Mesendoderm (in vitro differentiated cells): ENCODE results near the gene MED16.

Source experiments
- DNase-seq: peaks from one replicate; pipeline ENCODE4 v3.0.0; 2013
- H2AK5ac ChIP-seq: 2 replicates; pipeline ENCODE4 v1.6.1; 2013; ENCODE audit warnings: low read length, inconsistent platforms
- H2BK120ac ChIP-seq: 2 replicates; pipeline ENCODE4 v1.6.1; 2013; ENCODE audit warnings: low read depth, mild to moderate bottlenecking, low read length, moderate library complexity, mixed read lengths
- H2BK15ac ChIP-seq: replicated peaks from 2 replicates; pipeline ENCODE4 v1.6.1; 2013; ENCODE audit warnings: low read depth, mild to moderate bottlenecking, moderate library complexity
- H2BK5ac ChIP-seq: 2 replicates; pipeline ENCODE4 v1.6.1; 2013; ENCODE audit warnings: low read length, inconsistent platforms
- H3K18ac ChIP-seq: 2 replicates; pipeline ENCODE4 v1.6.1; 2013; ENCODE audit warnings: mild to moderate bottlenecking, low read length, mixed read lengths
- H3K23ac ChIP-seq: one replicate; pipeline ENCODE4 v1.6.1; 2013; ENCODE audit warnings: low read length
- H3K27ac ChIP-seq: 2 replicates; pipeline ENCODE4 v1.5.1; 2013; ENCODE audit warnings: low read depth, mild to moderate bottlenecking, inconsistent platforms, low read length, moderate library complexity
- H3K27me3 ChIP-seq: 2 replicates; pipeline ENCODE4 v1.6.1; 2013; ENCODE audit warnings: low read length, control low read depth, mild to moderate bottlenecking, inconsistent platforms; ENCODE audit not compliant: insufficient read depth, poor library complexity
- H3K36me3 ChIP-seq: 2 replicates; pipeline ENCODE4 v1.6.1; 2013; ENCODE audit warnings: low read length, inconsistent platforms; ENCODE audit not compliant: control insufficient read depth, insufficient read depth
- H3K4ac ChIP-seq: one replicate; pipeline ENCODE4 v1.6.1; 2013; ENCODE audit warnings: low read depth, mild to moderate bottlenecking, low read length, moderate library complexity
- H3K4me1 ChIP-seq: 2 replicates; pipeline ENCODE4 v1.6.1; 2013; ENCODE audit warnings: low read depth, low read length, inconsistent platforms; ENCODE audit not compliant: control insufficient read depth
- H3K4me2 ChIP-seq: 2 replicates; pipeline ENCODE4 v1.6.1; 2013; ENCODE audit warnings: low read length
- H3K4me3 ChIP-seq: 2 replicates; pipeline ENCODE4 v1.5.1; 2013; ENCODE audit warnings: mild to moderate bottlenecking, low read length
- H3K56ac ChIP-seq: one replicate; pipeline ENCODE4 v1.6.1; 2013; ENCODE audit warnings: low read length
- H3K79me1 ChIP-seq: 2 replicates; pipeline ENCODE4 v1.6.1; 2013; ENCODE audit warnings: low read length, inconsistent platforms
- H3K79me2 ChIP-seq: 2 replicates; pipeline ENCODE4 v1.6.1; 2013; ENCODE audit warnings: mild to moderate bottlenecking, low read length; ENCODE audit not compliant: control insufficient read depth, insufficient read depth
- H3K9ac ChIP-seq: 2 replicates; pipeline ENCODE4 v1.6.1; 2013; ENCODE audit warnings: low read length, inconsistent platforms
- H4K5ac ChIP-seq: one replicate; pipeline ENCODE4 v1.6.1; 2013; ENCODE audit warnings: low read length
- H4K8ac ChIP-seq: one replicate; pipeline ENCODE4 v1.6.1; 2013; ENCODE audit warnings: low read depth, mild to moderate bottlenecking, control low read depth, low read length, moderate library complexity
- WGBS: extraction: QIAGEN DNeasy Blood & Tissue Kit; methylation state at CpG from one replicate; pipeline ENCODE4 v1.1.7; 2013; ENCODE audit warnings: low lambda C conversion rate, missing lambda C conversion rate; ENCODE audit not compliant: insufficient coverage; ENCODE audit errors: extremely low coverage; 5-methylcytosine and 5-hydroxymethylcytosine counted together

Gene MED16

GRCh38 chr19:890831-891230, 2.2 kb downstream of the MED16 start:
- H3K4me3 ChIP-seq: no peak overlapping the region
- H3K4me2 ChIP-seq: no peak overlapping the region
- H3K36me3 ChIP-seq: peaks cover 1% of the 10 kb centered on the region

GRCh38 chr19:889662-890295, 3.2 kb downstream of the MED16 start:
- H3K36me3 ChIP-seq: peaks cover 2% of the 10 kb centered on the region
- WGBS: no CpG with 5 or more reads among the region's 26 CpGs

More at GRCh38 chr19:890831-891230, 2.2 kb downstream of the MED16 start:
- Histone ChIP-seq H3K27me3 (no peaks in the 10 kb centered on the region), H2BK120ac (no peak overlapping the region), H3K23ac (no peak overlapping the region), H3K9ac (no peak overlapping the region), H3K79me1 (no peaks in the 10 kb centered on the region), H3K79me2 (peaks cover 3% of the 10 kb centered on the region), H4K8ac (no peak overlapping the region), H2AK5ac (no peak overlapping the region), H3K4ac (no peak overlapping the region), H2BK15ac (no peak overlapping the region), H3K56ac (no peak overlapping the region), H3K27ac (no peak overlapping the region), H3K4me1 (no peaks in the 10 kb centered on the region), H4K5ac (no peak overlapping the region), H2BK5ac (no peak overlapping the region), H3K18ac (no peak overlapping the region)
- no peak for DNase-seq
- WGBS: no CpG with 5 or more reads among the region's 18 CpGs

GRCh38 chr19:888581-889385, 4.2 kb downstream of the MED16 start:
- Histone ChIP-seq H3K79me2 (peaks cover 3% of the 10 kb centered on the region), H3K4me3 (no peak overlapping the region), H3K27me3 (no peaks in the 10 kb centered on the region), H2BK5ac (no peak overlapping the region), H3K4ac (no peak overlapping the region), H3K27ac (no peak overlapping the region), H3K4me1 (no peaks in the 10 kb centered on the region), H2AK5ac (no peak overlapping the region), H2BK120ac (no peak overlapping the region), H3K56ac (no peak overlapping the region), H3K9ac (no peak overlapping the region), H3K18ac (no peak overlapping the region), H3K36me3 (peaks cover 2% of the 10 kb centered on the region), H3K4me2 (no peak overlapping the region), H3K79me1 (no peaks in the 10 kb centered on the region), H3K23ac (no peak overlapping the region), H4K8ac (no peak overlapping the region), H4K5ac (no peak overlapping the region), H2BK15ac (no peak overlapping the region)
- no peak for DNase-seq
- WGBS: no CpG with 5 or more reads among the region's 30 CpGs

More at GRCh38 chr19:889662-890295, 3.2 kb downstream of the MED16 start:
- H3K23ac ChIP-seq: no peak overlapping the region
- no peak overlapping the region for H4K5ac ChIP-seq
- no peak overlapping the region for H3K4ac ChIP-seq
- H2BK15ac ChIP-seq: no peak overlapping the region
- H2BK5ac ChIP-seq: no peak overlapping the region
- no peak overlapping the region for H3K56ac ChIP-seq
- no peak overlapping the region for H3K4me3 ChIP-seq
- DNase-seq: no peak
- H3K79me1 ChIP-seq: no peaks in the 10 kb centered on the region
- no peak overlapping the region for H3K18ac ChIP-seq
- no peak overlapping the region for H2BK120ac ChIP-seq
- no peaks in the 10 kb centered on the region for H3K27me3 ChIP-seq
- H4K8ac ChIP-seq: no peak overlapping the region
- H3K4me2 ChIP-seq: no peak overlapping the region
- no peak overlapping the region for H3K27ac ChIP-seq
- no peaks in the 10 kb centered on the region for H3K4me1 ChIP-seq
- H2AK5ac ChIP-seq: no peak overlapping the region
- peaks cover 3% of the 10 kb centered on the region for H3K79me2 ChIP-seq
- no peak overlapping the region for H3K9ac ChIP-seq

- DNase-seq: no peak
These were observed 5.4 kb downstream of the MED16 start for GRCh38 chr19:887599-887998.

GRCh38 chr19:887072-887471, 5.9 kb downstream of the MED16 start:
- H3K79me2 ChIP-seq: peaks cover under 1% of the 10 kb centered on the region
- H4K8ac ChIP-seq: no peak overlapping the region
- no peak overlapping the region for H3K9ac ChIP-seq
- WGBS: no CpG with 5 or more reads among the region's 16 CpGs
- no peak overlapping the region for H3K23ac ChIP-seq
- peak; percentile 65 for DNase-seq
- no peak overlapping the region for H2BK15ac ChIP-seq
- H3K4ac ChIP-seq: no peak overlapping the region
- no peak overlapping the region for H2BK5ac ChIP-seq
- H3K79me1 ChIP-seq: no peaks in the 10 kb centered on the region
- H3K4me3 ChIP-seq: no peak overlapping the region
- H2BK120ac ChIP-seq: no peak overlapping the region
- H3K36me3 ChIP-seq: peaks cover 2% of the 10 kb centered on the region
- H3K56ac ChIP-seq: no peak overlapping the region
- H3K4me2 ChIP-seq: no peak overlapping the region
- H2AK5ac ChIP-seq: no peak overlapping the region
- H3K27ac ChIP-seq: no peak overlapping the region
- no peaks in the 10 kb centered on the region for H3K27me3 ChIP-seq
- no peak overlapping the region for H3K18ac ChIP-seq
- no peak overlapping the region for H4K5ac ChIP-seq
- H3K4me1 ChIP-seq: no peaks in the 10 kb centered on the region

More at GRCh38 chr19:887599-887998, 5.4 kb downstream of the MED16 start:
- Histone ChIP-seq H3K27me3 (no peaks in the 10 kb centered on the region), H3K36me3 (peaks cover 2% of the 10 kb centered on the region), H2BK120ac (no peak overlapping the region), H3K4me2 (no peak overlapping the region), H3K4me3 (no peak overlapping the region), H4K5ac (no peak overlapping the region), H3K9ac (no peak overlapping the region), H2AK5ac (no peak overlapping the region), H3K18ac (no peak overlapping the region), H2BK15ac (no peak overlapping the region), H3K27ac (no peak overlapping the region), H3K79me2 (peaks cover 3% of the 10 kb centered on the region), H3K4ac (no peak overlapping the region), H3K56ac (no peak overlapping the region), H4K8ac (no peak overlapping the region), H2BK5ac (no peak overlapping the region), H3K79me1 (no peaks in the 10 kb centered on the region), H3K23ac (no peak overlapping the region), H3K4me1 (no peaks in the 10 kb centered on the region)
- no CpG with 5 or more reads among the region's 10 CpGs for WGBS
